Effector CD4-positive, alpha-beta T cell (primary cell): ENCODE measurements around the gene MRFAP1.
"Not testable (repeated sequence)": the region's sequence is repeated elsewhere in the genome, so short reads cannot be mapped to it uniquely, and the experiment has no call there.

Experiments
- DNase-seq: peaks from one replicate; pipeline ENCODE4 v3.0.0-alpha.2; 2020

MRFAP1 gene

DNA sequence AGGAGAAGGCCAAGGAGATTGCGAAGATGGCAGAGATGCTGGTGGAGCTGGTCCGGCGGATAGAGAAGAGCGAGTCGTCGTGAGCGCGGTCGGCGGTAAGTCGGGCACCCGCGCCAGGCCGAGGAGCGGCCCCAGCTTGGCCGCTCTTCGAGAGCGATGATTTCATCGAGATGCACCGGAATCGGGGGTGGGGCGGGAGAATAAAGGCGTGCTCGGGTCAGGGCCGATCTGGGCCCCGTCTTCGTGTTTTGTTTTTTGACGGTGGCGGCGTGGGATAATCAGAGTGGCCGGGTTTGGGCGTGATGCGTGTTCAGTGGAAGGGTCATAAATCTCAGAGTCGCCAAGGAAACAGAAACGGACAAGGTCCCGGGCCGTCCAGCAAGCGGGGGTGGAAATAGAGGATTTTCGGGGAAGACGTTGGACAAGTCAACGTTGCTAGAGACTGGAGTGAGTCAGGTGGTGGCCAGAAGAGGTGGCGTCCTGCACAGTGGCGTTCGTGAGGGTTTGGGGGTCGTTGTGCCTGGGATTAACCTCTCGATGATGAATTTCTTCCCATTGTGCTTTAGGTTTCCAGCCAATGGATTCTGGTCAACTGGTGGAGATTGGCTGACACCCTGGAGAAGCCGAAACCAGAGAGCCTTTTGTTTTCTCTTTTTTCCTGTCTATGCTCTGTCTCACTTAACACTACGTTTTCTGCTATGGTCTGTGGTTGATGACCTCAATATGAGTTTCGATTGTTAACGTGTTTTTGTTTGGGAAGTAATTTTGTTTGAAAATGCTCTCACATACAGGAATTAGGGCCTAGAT is 882 bp downstream of the MRFAP1 start:
- peak; percentile 39 for DNase-seq

DNA sequence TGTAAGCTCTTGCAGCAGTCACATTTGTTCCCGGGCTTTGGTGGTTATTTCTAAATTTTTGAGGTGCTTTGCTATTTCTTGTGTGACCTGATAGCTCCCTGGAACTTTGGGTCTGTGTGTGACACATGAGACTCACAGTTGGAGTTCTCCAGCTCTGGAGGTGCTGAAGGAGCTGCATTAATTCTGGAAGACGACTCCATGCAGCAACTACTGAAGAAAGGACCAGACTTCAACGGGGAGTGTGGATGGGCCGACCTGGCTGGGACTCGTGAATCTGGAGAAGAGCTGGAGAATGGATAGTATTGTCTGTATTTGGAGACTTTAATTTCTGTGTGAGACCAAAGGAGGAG is 1.5 kb downstream of the MRFAP1 start:
- no peak for DNase-seq

- no peak for DNase-seq
These were observed 2.8 kb downstream of the MRFAP1 start for GRCh38 chr4:6643141-6643847.

- no peak for DNase-seq
These were observed 4.5 kb downstream of the MRFAP1 start for GRCh38 chr4:6644792-6645530.

DNA sequence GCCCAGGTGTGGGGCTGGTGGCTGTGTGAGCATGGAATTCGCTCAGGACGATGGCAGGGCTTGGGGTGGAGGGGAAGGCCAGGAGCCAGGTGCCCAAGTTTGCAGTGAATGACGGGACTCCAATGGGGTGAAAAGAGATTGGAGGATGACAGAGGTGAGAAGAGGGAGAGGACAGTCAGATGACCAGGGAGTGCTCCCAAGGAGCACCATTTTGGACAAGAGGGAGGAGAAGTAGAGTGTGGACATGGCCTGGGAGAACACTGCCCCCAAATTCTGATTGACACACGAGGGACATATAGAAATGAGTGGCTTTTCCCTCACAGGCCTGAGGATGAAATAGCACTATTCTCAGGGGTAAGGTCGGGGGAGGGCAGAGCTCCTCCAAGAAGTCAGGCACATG is 6.7 kb downstream of the MRFAP1 start:
- no peak for DNase-seq

- DNase-seq = no peak
These were observed 7.2 kb downstream of the MRFAP1 start for GRCh38 chr4:6647582-6648230.

DNA sequence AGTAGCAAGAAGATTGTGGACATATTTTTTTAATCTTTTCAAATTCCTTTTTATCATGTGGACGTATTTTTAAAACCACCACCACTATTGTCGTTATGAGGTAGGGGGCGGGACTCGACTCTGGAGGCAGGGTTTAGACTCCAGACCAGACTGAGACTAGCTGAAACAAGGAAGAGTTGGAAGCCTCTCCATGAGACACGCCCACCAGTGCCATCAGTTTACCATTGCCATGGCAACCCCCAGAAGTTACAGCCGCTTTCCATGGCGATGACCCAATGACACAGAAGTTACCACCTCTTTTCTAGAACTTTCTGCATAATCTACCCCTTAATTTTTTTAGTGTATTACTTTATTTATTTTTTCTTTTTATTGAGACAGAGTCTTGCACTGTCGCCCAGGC is 8.7 kb downstream of the MRFAP1 start:
- no peak for DNase-seq

DNA sequence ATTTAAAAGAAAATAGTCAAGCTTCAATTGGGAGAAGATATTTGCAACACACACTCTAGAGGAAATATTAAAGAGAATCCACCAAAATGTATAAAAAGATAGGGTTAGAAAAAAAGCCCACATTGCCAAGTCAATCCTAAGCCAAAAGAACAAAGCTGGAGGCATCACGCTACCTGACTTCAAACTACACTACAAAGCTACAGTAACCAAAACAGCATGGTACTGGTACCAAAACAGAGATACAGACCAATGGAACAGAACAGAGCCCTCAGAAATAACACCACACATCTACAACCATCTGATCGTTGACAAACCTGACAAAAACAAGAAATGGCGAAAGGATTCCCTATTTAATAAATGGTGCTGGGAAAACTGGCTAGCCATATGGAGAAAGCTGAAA is 13.7 kb downstream of the MRFAP1 start:
- DNase-seq = not testable (repeated sequence)

DNA sequence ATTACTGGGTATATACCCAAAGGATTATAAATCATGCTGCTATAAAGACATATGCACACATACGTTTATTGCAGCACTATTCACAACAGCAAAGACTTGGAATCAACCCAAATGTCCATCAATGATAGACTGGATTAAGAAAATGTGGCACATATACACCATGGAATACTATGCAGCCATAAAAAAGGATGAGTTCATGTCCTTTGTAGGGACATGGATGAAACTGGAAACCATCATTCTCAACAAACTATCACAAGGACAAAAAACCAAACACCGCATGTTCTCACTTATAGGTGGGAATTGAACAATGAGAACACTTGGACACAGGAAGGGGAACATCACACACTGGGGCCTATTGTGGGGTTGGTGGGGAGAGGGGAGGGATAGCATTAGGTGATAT is 14.8 kb downstream of the MRFAP1 start:
- DNase-seq = not testable (repeated sequence)

DNA sequence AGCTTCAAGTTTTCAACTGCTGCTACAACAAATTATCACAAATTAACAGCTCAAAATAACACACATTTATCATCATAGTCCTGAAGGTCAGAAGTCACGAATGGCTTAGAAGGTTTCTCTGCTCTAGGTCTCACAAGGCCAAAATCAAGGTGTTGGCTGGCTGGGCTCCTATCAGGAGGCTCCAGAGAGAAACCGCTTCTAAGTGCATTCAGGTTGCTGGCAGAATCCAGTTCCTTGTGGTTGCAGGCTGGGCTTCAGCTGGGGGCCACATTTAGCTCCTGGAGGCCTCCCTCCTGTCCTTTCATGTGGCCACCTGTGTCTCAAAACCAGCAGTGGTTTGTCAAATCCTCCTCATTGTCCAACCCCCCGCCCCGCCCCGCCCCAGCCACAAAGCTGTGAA is 15.4 kb downstream of the MRFAP1 start:
- DNase-seq = no peak

- DNase-seq = no peak
These were observed 17.0 kb downstream of the MRFAP1 start for GRCh38 chr4:6657242-6658208.

- DNase-seq = no peak
These were observed 17.7 kb downstream of the MRFAP1 start for GRCh38 chr4:6658209-6658595.

- DNase-seq = peak; percentile 38
These were observed 18.2 kb downstream of the MRFAP1 start for GRCh38 chr4:6658597-6659075.

GRCh38 chr4:6659897-6660296 is 19.4 kb downstream of the MRFAP1 start:
- DNase-seq = no peak

DNA sequence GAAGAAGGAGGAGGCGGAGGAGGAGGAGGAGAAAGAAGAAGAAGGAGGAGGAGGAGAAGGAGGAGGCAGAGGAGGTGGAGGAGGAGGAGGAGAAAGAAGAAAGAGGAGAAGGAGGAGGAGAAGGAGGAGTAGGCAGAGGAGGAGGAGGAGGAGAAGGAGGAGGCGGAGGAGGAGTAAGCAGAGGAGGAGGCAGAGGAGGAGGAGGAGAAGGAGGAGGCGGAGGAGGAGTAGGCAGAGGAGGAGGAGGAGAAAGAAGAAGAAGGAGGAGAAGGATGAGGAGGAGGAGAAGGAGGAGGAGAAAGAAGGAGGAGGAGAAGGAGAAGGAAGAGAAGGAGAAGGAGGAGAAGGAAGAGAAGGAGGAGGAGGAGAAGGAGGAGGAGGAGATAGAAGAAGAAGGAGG is 19.9 kb downstream of the MRFAP1 start:
- DNase-seq = no peak

DNA sequence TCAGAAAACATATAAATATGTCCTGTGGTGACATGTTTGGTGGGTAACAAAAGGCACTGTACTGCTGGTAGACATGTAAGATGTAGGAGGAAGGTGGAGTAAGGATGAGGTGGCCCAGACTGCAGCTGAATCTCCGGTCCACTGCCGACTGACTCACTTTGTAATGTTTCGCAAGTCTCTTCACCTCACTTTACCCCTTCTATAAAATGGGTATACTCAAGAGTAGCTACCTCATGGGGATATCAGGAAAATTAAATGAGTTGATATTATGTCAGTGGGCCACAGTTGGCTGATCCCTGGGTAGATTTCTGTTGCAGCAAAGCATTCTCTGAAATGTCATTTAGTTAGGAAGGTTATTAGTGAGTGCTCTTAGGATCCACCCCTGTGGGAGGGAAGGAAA is 22.1 kb downstream of the MRFAP1 start:
- DNase-seq = no peak

DNA sequence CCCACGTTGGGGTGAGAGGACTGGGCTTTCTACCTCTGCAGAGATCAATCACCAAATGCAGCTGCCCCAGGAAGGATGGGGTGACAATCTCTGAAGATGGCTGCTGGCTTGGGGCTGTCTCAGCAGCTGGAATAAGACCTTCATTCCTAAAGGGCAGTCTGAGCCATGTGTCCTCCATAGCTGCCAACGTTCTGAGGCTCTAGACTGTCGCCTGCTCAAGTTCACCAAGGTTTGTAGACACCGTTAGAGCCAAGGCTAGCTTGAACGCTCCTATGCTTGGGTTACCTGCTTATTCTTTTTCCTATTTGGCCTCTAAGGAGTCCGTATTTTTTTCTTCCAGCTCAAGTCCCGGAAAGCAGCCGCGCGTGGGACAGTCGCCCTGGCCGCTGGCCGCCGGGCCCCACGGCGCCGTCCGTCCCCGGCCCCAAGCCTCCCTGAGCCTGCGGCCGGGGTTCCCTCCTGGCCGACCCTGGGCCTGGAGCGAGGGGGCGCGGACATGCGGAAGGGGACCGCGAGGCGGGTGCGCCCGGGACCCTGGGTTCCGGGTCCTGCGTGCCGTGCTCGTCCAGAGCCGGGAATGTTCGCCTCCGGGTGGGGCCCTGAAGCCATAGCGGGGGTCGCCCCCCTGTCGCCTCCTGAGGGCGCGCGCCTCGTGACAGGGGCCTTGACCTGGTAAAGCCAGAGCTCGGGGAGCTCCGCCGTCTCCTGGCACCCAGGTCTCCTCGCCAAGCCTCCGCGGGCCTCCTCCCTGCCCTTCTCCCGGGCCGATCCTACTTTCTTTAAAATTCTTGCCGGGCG is 23.3 kb downstream of the MRFAP1 start:
- no peak for DNase-seq

GRCh38 chr4:6665320-6665654 is 24.8 kb downstream of the MRFAP1 start:
- no peak for DNase-seq

GRCh38 chr4:6668391-6668790 is 27.9 kb downstream of the MRFAP1 start:
- no peak for DNase-seq

DNA sequence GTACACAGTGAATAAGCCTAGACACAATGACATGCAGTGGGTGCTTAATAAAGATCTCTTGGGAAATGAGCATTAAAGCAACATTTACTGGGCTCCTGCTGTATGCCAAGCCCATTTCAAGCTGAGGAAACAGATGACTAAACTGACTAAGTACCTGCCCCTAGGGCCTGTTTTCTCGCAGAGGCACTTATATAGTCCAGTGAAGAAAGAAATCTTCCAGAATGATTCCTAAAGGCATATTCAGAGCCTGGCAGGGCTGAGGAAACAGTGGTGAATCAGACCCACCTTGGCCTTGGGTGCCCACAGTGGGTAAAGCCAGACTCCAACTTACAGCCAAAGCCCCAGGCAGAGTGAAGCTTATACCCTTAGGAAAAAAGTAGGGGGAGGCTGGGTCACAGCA is 31.2 kb downstream of the MRFAP1 start:
- DNase-seq = no peak

GRCh38 chr4:6672131-6672530 is 31.6 kb downstream of the MRFAP1 start:
- no peak for DNase-seq
